ENCODE results near the gene MARK1.

Gene MARK1

GRCh38 chr1:220685879-220686278 lies 157.9 kb downstream of the MARK1 start:
- DNase-seq (ENCODE audit: insufficient read length, low spot score), result no peak
- no peak for FAIRE-seq

- no peak for FAIRE-seq
Observed at GRCh38 chr1:220687809-220688208, 159.9 kb downstream of the MARK1 start.

DNA sequence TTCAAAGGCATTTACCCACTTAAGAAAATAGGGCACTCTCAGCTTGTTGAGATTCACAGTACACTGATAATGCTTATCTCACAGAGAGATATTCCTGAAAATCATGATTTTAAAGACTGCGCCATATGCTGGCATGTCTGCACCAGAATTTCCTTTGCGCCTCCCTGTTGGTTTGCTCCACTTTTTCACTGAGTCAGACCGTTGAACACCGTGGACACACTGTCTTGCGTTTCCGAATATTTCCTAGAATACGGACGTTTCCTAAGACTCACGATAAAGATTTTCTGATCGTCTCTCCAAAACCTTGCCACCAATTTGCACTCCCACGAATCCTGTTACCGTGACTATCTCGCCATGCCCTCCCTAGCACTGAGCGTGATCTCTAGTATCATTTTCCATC lies 161.7 kb downstream of the MARK1 start:
- FAIRE-seq (no peak), DNase-seq (ENCODE audit: insufficient read length, low spot score) (no peak)

More at GRCh38 chr1:220687809-220688208, 159.9 kb downstream of the MARK1 start:
- DNase-seq (ENCODE audit: insufficient read length, low spot score), result no peak

DNA sequence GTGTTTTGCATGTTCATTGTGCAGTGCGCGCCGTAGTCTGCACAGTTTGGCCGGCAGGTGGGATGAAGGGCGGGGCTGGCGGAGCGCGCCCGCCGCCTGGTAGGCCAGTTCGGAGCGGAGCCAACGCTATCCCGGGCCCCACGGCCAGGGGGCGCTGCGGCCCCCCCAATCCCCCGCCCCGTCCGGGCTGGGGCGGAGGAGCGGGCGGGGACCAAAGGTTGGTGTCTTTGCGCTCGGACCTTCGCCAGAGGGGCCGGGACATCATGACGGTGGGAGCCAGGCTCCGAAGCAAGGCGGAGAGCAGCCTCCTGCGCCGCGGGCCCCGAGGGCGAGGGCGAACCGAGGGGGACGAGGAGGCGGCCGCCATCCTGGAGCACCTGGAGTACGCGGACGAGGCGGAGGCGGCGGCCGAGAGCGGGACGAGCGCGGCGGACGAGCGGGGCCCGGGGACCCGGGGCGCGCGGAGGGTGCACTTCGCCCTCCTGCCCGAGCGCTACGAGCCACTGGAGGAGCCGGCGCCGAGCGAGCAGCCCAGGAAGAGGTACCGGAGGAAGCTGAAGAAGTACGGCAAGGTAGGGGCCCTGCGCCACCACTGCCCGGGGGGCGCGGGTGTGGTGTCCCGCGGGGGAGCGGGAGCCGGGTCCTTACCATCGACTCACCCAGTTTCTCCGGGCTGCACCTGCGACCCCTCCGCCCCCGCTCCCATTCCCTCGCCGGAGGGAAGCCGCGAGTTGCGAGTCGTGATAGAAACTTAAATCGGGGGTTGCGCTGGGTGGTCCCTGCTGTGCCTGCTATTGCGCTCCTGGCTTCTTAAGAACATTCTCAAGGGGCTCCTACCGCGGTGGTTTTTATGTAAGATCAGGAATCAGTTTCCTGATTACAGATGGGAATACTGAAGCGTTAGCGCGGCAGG lies 162.5 kb downstream of the MARK1 start, which contains the start of gene C1orf115:
TSS of gene C1orf115 (plus strand) at position 224 of the 913 bp plus-strand sequence. CDS start at position 264, 40 bp downstream.
- DNase-seq (ENCODE audit: insufficient read length, low spot score) (peak; percentile 74), FAIRE-seq (no peak)

DNA sequence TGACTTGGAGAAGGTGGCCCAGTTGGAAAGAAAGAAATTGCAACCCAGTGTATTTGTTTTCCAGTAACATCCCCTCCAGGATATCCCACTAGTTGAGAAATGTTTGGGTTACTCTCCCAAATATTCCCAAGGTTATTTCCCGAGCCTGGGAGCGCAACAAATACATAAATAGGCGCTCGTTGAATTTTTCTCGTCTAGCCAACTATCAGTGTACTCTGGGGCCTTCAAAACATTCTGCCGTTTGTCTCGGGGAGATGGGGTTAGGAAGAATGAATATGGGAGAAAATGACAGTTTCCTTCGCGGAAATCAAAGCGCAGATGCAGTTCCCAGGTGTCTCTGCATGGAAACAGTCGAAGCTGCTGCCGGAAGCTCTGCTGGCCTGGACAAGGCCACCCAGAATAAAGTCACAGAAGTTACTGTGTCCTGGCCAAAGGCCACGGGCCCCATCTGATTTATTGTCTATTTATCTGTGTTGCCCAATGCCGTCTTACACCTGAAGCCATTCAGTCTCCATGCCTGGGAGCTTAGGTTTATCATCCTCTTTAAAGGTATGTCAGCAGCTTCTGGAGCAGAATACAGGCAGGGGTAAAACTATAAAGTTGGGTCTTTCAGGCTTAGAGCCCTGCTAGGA lies 163.2 kb downstream of the MARK1 start:
- FAIRE-seq (no peak), DNase-seq (ENCODE audit: insufficient read length, low spot score) (no peak)

GRCh38 chr1:220692436-220693228 lies 164.7 kb downstream of the MARK1 start:
- DNase-seq (ENCODE audit: insufficient read length, low spot score), result no peak
- FAIRE-seq, result no peak

- DNase-seq (ENCODE audit: insufficient read length, low spot score) (no peak), FAIRE-seq (no peak)
Observed at GRCh38 chr1:220694866-220695382, 167.0 kb downstream of the MARK1 start.

DNA sequence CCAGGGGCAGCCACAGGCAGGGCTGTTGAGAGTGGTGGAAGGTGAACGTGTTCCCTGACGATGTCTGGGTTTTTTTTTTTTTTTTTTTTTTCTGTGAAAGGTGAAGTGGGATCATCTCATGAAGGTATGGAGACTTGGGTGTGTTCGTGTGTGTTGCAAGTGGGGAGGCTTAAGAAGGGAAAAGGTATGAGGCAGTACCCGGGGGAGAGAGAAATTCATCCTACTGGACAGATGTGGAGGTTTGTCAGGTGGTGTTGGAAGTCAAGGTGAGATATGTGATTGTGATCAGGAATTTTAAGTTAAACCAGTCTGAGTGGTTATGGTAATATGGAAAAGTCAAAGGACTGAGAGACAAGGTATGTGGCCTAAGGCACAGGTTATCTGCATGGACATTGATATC lies 167.5 kb downstream of the MARK1 start:
- FAIRE-seq (no peak), DNase-seq (ENCODE audit: insufficient read length, low spot score) (no peak)

GRCh38 chr1:220696226-220696862 lies 168.4 kb downstream of the MARK1 start:
- DNase-seq (ENCODE audit: insufficient read length, low spot score) (no peak), FAIRE-seq (no peak)

DNA sequence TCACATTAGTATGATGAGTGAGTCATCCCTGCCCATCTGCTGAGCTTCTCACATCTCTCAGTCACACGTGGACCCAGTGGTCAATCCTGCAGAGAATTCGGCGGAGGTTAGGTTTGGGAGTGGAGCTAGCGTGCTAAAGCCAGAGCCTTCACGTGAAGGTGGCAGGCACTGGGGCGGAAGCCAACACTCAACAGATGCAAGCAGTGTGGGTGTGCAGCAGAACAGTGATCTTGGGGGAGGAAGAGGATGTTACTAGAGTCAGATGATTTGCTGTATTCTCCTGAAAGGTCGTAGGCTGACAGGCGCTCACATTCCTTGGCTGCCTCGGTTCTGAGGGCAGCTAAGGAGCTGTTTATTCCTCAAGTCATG lies 168.9 kb downstream of the MARK1 start:
- no peak for DNase-seq (ENCODE audit: insufficient read length, low spot score)
- FAIRE-seq, result no peak

DNA sequence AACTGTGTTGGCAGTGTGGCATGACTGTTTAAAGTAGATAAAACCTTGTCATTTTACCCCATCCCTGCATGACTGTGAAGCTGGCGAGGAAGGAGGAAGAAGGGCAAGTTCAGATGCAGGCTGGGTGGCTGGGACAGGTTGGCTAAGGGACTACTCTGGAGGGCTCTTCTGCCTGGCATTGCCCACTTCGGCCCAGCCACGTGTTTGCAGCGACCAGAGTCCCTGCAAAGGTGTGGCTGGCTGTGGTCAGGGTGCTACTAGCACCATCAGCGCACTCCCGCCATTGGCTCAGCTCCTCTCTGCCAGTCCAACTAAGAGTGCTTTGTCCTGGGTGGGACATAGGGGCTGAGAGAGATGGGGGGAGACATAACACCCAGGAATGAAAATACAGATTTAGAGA lies 169.4 kb downstream of the MARK1 start:
- FAIRE-seq, result no peak

GRCh38 chr1:220698607-220699016 lies 170.7 kb downstream of the MARK1 start:
- DNase-seq (ENCODE audit: insufficient read length, low spot score) (no peak), FAIRE-seq (no peak)

More for the DNA sequence above, 169.4 kb downstream of the MARK1 start:
- DNase-seq (ENCODE audit: insufficient read length, low spot score), result no peak

- FAIRE-seq (no peak), DNase-seq (ENCODE audit: insufficient read length, low spot score) (no peak)
Observed at GRCh38 chr1:220699044-220699443, 171.1 kb downstream of the MARK1 start.

GRCh38 chr1:220700556-220701179 lies 172.7 kb downstream of the MARK1 start:
- DNase-seq (ENCODE audit: insufficient read length, low spot score) (no peak), FAIRE-seq (no peak)

DNA sequence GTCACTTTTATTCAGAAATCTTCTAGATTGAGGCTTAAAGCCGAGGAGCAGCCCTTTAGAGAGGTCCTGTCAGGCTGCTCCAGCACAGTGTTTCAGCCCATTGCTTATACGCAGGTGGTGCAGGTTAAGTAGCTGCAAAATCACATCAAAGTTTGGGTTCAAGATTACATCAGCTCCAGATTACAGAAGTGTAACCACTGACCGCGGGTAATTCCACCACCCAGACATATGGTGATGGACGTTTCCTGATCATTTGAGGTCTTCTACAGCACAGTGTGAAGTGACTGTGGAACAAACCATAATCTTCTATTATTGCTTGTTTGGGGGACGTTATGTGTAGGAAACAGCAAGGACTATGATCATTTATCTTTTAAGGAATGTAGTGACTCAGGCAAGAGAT lies 174.0 kb downstream of the MARK1 start:
- FAIRE-seq (no peak), DNase-seq (ENCODE audit: insufficient read length, low spot score) (no peak)

DNA sequence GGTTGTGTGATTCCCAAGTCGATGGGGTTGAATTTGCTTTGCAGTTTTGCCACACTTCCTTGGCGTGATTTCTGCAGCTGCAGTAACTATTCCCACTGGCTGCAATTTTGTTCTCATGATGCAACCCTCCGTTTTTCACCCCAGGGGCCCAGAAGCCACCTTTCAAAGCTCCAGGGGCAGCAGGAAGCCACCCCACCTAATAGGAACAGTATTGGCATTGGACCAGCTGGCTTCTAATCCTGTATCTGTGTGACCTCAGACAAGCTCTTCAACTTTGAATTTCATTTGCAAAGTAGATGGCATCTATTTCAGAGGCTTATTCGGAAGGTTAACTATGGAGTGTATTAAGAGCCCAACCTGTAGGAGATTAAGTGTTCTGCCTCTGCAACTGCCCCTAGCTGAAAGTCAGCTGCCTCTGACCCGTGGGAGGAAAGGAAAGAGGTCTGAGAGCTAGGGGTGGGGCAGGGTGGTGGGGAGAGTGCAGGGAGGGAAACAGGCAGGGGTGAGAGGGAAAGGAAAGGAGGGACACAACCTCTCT lies 174.9 kb downstream of the MARK1 start:
- FAIRE-seq (no peak), DNase-seq (ENCODE audit: insufficient read length, low spot score) (no peak)

- DNase-seq (ENCODE audit: insufficient read length, low spot score) (no peak), FAIRE-seq (no peak)
Observed at GRCh38 chr1:220703305-220703704, 175.4 kb downstream of the MARK1 start.

GRCh38 chr1:220705782-220706181 lies 177.8 kb downstream of the MARK1 start:
- FAIRE-seq (no peak), DNase-seq (ENCODE audit: insufficient read length, low spot score) (no peak)

GRCh38 chr1:220706480-220706879 lies 178.5 kb downstream of the MARK1 start:
- FAIRE-seq (no peak), DNase-seq (ENCODE audit: insufficient read length, low spot score) (no peak)

DNA sequence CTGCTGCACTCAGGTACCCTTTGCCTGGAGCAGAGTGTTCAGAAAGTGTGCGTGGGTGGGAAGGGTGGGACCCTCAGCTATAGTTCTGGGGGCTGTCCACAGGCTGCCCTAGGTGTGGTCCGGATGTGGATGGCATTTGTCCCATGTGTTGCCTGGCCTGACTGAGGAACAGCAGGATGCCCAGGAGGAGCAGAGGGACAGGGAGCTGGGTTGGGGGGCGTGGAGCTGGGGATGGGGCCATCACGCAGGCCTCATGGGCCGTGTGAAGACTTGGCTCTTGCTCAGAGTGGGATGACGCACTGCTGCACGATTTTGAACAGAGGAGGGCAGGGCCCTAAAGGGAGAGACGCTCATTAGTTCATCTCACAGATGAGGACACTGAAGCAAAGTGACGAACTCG lies 179.2 kb downstream of the MARK1 start:
- DNase-seq (ENCODE audit: insufficient read length, low spot score), result no peak
- no peak for FAIRE-seq
